ENCODE results near the gene ESPN.

ESPN gene

GRCh38 chr1:6399294-6399693 is 25.3 kb upstream of the ESPN start:
- no peak for TF ChIP-seq TCF4 (CRISPR knock-in tag; IDR thresholded peaks at IDR 0.05; ENCODE audit: borderline replicate concordance)
- no peak for TF ChIP-seq GLIS3 (CRISPR knock-in tag; IDR thresholded peaks at IDR 0.05)
- TF ChIP-seq POU6F1 (CRISPR knock-in tag; IDR thresholded peaks at IDR 0.05; ENCODE audit: borderline replicate concordance, low read depth) = no peak
- TF ChIP-seq ZC3H10 (CRISPR knock-in tag; IDR thresholded peaks at IDR 0.05) = no peak
- TF ChIP-seq CREB5 (CRISPR knock-in tag; IDR thresholded peaks at IDR 0.05; ENCODE audit: low read depth) = no peak
- TF ChIP-seq ISL1 (CRISPR knock-in tag; IDR thresholded peaks at IDR 0.05) = no peak
- no peak for TF ChIP-seq ESRRG (CRISPR knock-in tag; IDR thresholded peaks at IDR 0.05)
- TF ChIP-seq, protein P1, sequence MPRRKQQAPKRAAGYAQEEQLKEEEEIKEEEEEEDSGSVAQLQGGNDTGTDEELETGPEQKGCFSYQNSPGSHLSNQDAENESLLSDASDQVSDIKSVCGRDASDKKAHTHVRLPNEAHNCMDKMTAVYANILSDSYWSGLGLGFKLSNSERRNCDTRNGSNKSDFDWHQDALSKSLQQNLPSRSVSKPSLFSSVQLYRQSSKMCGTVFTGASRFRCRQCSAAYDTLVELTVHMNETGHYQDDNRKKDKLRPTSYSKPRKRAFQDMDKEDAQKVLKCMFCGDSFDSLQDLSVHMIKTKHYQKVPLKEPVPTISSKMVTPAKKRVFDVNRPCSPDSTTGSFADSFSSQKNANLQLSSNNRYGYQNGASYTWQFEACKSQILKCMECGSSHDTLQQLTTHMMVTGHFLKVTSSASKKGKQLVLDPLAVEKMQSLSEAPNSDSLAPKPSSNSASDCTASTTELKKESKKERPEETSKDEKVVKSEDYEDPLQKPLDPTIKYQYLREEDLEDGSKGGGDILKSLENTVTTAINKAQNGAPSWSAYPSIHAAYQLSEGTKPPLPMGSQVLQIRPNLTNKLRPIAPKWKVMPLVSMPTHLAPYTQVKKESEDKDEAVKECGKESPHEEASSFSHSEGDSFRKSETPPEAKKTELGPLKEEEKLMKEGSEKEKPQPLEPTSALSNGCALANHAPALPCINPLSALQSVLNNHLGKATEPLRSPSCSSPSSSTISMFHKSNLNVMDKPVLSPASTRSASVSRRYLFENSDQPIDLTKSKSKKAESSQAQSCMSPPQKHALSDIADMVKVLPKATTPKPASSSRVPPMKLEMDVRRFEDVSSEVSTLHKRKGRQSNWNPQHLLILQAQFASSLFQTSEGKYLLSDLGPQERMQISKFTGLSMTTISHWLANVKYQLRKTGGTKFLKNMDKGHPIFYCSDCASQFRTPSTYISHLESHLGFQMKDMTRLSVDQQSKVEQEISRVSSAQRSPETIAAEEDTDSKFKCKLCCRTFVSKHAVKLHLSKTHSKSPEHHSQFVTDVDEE (CRISPR knock-in tag; IDR thresholded peaks at IDR 0.05) = no peak
- no peak for TF ChIP-seq ZNF565 (CRISPR knock-in tag; conservative IDR thresholded peaks at IDR 0.05; ENCODE audit: low read depth)
- TF ChIP-seq SNAI2 (CRISPR knock-in tag; IDR thresholded peaks at IDR 0.05) = no peak
- no peak for TF ChIP-seq ZNF70 (CRISPR knock-in tag; IDR thresholded peaks at IDR 0.05)
- TF ChIP-seq RARB (CRISPR knock-in tag; IDR thresholded peaks at IDR 0.05) = no peak
- no peak for TF ChIP-seq ZNF8 (CRISPR knock-in tag; IDR thresholded peaks at IDR 0.05)
- TF ChIP-seq CSDC2 (CRISPR knock-in tag; IDR thresholded peaks at IDR 0.05) = no peak
- TF ChIP-seq PPARA (CRISPR knock-in tag; IDR thresholded peaks at IDR 0.05; ENCODE audit: borderline replicate concordance) = no peak
- no peak for TF ChIP-seq ZFP30 (CRISPR knock-in tag; IDR thresholded peaks at IDR 0.05)
- no peak for TF ChIP-seq ZFP3 (CRISPR knock-in tag; IDR thresholded peaks at IDR 0.05)
- no peak for ATAC-seq

- TF ChIP-seq, protein P2, sequence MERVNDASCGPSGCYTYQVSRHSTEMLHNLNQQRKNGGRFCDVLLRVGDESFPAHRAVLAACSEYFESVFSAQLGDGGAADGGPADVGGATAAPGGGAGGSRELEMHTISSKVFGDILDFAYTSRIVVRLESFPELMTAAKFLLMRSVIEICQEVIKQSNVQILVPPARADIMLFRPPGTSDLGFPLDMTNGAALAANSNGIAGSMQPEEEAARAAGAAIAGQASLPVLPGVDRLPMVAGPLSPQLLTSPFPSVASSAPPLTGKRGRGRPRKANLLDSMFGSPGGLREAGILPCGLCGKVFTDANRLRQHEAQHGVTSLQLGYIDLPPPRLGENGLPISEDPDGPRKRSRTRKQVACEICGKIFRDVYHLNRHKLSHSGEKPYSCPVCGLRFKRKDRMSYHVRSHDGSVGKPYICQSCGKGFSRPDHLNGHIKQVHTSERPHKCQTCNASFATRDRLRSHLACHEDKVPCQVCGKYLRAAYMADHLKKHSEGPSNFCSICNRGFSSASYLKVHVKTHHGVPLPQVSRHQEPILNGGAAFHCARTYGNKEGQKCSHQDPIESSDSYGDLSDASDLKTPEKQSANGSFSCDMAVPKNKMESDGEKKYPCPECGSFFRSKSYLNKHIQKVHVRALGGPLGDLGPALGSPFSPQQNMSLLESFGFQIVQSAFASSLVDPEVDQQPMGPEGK (CRISPR knock-in tag; IDR thresholded peaks at IDR 0.05; ENCODE audit: borderline replicate concordance) = no peak
- TF ChIP-seq ZNF8 (CRISPR knock-in tag; IDR thresholded peaks at IDR 0.05) (no peak), ZFP30 (CRISPR knock-in tag; IDR thresholded peaks at IDR 0.05) (no peak), CSDC2 (CRISPR knock-in tag; IDR thresholded peaks at IDR 0.05) (no peak), ZNF565 (CRISPR knock-in tag; conservative IDR thresholded peaks at IDR 0.05; ENCODE audit: low read depth) (no peak), ISL1 (CRISPR knock-in tag; IDR thresholded peaks at IDR 0.05) (no peak), OSR1 (CRISPR knock-in tag; IDR thresholded peaks at IDR 0.05) (no peak), PPARA (CRISPR knock-in tag; IDR thresholded peaks at IDR 0.05; ENCODE audit: borderline replicate concordance) (no peak), ZFP3 (CRISPR knock-in tag; IDR thresholded peaks at IDR 0.05) (no peak), ESRRG (CRISPR knock-in tag; IDR thresholded peaks at IDR 0.05) (no peak), ZNF70 (CRISPR knock-in tag; IDR thresholded peaks at IDR 0.05) (no peak), CREB5 (CRISPR knock-in tag; IDR thresholded peaks at IDR 0.05; ENCODE audit: low read depth) (no peak), TOX (CRISPR knock-in tag; IDR thresholded peaks at IDR 0.05; ENCODE audit: borderline replicate concordance) (no peak), SNAI2 (CRISPR knock-in tag; IDR thresholded peaks at IDR 0.05) (no peak)
- TF ChIP-seq, protein P3, sequence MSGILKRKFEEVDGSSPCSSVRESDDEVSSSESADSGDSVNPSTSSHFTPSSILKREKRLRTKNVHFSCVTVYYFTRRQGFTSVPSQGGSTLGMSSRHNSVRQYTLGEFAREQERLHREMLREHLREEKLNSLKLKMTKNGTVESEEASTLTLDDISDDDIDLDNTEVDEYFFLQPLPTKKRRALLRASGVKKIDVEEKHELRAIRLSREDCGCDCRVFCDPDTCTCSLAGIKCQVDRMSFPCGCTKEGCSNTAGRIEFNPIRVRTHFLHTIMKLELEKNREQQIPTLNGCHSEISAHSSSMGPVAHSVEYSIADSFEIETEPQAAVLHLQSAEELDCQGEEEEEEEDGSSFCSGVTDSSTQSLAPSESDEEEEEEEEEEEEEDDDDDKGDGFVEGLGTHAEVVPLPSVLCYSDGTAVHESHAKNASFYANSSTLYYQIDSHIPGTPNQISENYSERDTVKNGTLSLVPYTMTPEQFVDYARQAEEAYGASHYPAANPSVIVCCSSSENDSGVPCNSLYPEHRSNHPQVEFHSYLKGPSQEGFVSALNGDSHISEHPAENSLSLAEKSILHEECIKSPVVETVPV (CRISPR knock-in tag; IDR thresholded peaks at IDR 0.05) = no peak
- TF ChIP-seq, protein P1 (CRISPR knock-in tag; IDR thresholded peaks at IDR 0.05) = no peak
- no peak for ATAC-seq
Measured at GRCh38 chr1:6401673-6402072, 22.9 kb upstream of the ESPN start.
